H1 (cell line): ENCODE data around the gene RPL19.
"Not testable (repeated sequence)": the region's sequence is repeated elsewhere in the genome, so short reads cannot be mapped to it uniquely, and the experiment has no call there.

Experiments used
- CHD2 ChIP-seq: IDR thresholded peaks from 2 replicates; pipeline ENCODE4 v1.6.1; 2012; ENCODE audit warnings: low read length, improper control_type of control experiment
- POLR2A ChIP-seq, 2 experiments: IDR thresholded peaks; 1 replicate in 1 of 2; 2 replicates in 1 of 2; pipeline ENCODE4 v1.6.1; 2011; ENCODE audit warnings: low read depth in 2 of 2, low read length in 2 of 2, mild to moderate bottlenecking in 2 of 2; ENCODE audit errors: control extremely low read depth in 1 of 2
- POLR2AphosphoS5 ChIP-seq: IDR thresholded peaks from 2 replicates; pipeline ENCODE4 v1.6.1; 2011; ENCODE audit warnings: low read depth, low read length
- RAD21 ChIP-seq, 2 experiments: IDR thresholded peaks in 1 of 2; conservative IDR thresholded peaks in 1 of 2; 2 replicates each; pipeline ENCODE4 v1.6.1; 2011; ENCODE audit warnings: low read depth in 2 of 2, low read length in 2 of 2, improper control_type of control experiment in 1 of 2, inconsistent platforms in 1 of 2, mild to moderate bottlenecking in 1 of 2, moderate library complexity in 1 of 2

- not testable (repeated sequence) for TF ChIP-seq RAD21 (IDR thresholded peaks at IDR 0.05 in 1 of 2, conservative IDR thresholded peaks at IDR 0.05 in 1 of 2; ENCODE audit: low read depth in 2 of 2, low read length in 2 of 2); POLR2A (IDR thresholded peaks at IDR 0.05; ENCODE audit: control extremely low read depth in 1 of 2, low read depth in 2 of 2, low read length in 2 of 2); CHD2; POLR2AphosphoS5
Measured at GRCh38 chr17:39250076-39250475, 50.0 kb downstream of the RPL19 start.
